ENCODE data around the gene KCNJ13. TPM values are rescaled to one million over a fixed set of nuclear protein-coding genes. Genes with fewer than 3 reads are reported as not detected.
"Not testable (repeated sequence)": the region's sequence is repeated elsewhere in the genome, so short reads cannot be mapped to it uniquely, and the experiment has no call there.

The KCNJ13 gene
- total RNA-seq, 1 experiment from 2014 or later = 2.2 TPM

DNA sequence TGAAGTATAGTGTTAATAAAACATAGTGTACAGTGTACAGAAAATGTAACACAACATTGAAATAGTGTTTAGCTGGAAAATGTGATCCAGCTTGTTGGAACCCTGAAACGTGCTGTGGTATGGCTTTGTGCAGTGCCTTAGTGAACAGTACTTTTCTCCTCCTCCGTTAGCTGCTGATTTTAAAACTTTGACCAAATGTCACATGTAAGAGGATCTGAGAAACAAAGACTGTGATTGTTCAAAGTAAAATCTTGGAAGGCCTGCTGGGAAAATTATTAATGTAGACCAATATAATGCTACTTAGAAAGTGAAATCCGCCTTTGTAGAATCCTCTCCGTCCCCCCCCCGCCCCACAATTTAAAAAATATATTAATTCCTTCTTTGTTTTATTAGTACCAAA, 911 bp upstream of the KCNJ13 start:
- in situ Hi-C loops (cut with HindIII; ENCODE audit: low pct_unique_long_range_greater_than_20kb, low sequenced_read_pairs) = no loop called here

DNA sequence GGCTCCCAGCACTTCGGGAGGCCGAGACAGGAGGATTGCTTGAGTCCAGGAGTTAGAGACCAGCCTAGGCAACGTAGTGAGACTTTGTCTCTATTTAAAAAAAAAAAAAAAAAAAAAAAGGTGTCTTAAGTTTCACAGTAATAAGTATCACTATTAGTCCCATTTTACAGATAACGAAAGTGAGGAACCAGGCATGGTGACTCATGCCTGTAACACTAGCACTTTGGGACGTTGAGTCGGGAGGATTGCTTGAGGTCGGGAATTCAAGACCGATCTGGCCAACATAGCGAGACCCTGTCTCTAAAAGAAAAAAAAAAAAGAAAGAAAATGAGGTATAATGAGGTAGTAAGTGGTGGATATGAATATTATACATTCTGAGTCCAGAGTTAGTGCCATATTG, 2.5 kb downstream of the KCNJ13 start:
- in situ Hi-C loops (cut with HindIII; ENCODE audit: low pct_unique_long_range_greater_than_20kb, low sequenced_read_pairs) = no loop called here
- no peak for DNase-seq (ENCODE audit: low read depth, low spot score)

More for the DNA sequence above, 911 bp upstream of the KCNJ13 start:
- peak; percentile 88 for DNase-seq (ENCODE audit: low read depth, low spot score)

DNA sequence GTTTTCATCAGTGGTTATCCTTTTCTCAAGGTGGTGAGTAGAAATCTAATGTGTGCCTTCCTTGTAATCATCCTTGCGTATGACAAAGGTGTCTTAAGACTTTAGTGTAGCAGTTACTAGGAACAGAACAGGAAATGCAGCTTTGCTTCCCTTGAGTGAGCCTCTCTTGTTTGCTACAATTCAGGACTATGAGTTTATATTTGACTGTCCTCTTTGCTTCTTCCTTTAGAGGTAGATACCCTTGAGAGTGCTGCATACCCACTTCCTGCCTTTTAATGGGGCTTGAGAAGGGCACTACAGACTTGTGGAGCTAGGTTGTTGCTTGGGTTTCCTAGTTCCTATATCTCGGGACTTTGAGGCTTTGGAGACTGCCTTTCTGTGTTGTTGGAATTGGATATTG, 3.8 kb downstream of the KCNJ13 start:
- in situ Hi-C loops (cut with HindIII; ENCODE audit: low pct_unique_long_range_greater_than_20kb, low sequenced_read_pairs) = no loop called here
- DNase-seq (ENCODE audit: low read depth, low spot score) = peak; percentile 22

DNA sequence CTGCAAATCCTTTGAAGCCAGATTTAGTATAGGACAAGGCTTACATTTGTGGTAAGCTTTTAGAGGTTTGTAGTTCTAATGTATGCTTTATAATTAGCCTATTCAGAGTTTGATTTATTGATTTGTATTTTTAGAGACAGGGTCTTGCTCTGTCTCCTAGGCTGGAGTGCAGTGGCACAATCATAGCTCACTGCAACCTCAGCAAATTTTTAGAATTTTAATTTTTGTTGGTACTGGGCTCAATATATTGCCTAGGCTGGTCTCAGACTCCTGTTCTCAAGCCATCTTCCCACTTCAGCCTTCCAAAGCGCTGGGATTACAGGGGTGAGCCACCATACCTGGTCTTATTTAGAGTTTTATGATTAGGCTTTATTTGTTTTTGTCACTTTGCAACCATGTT, 4.5 kb downstream of the KCNJ13 start:
- in situ Hi-C loops (cut with HindIII; ENCODE audit: low pct_unique_long_range_greater_than_20kb, low sequenced_read_pairs) = no loop called here
- no peak for DNase-seq (ENCODE audit: low read depth, low spot score)

DNA sequence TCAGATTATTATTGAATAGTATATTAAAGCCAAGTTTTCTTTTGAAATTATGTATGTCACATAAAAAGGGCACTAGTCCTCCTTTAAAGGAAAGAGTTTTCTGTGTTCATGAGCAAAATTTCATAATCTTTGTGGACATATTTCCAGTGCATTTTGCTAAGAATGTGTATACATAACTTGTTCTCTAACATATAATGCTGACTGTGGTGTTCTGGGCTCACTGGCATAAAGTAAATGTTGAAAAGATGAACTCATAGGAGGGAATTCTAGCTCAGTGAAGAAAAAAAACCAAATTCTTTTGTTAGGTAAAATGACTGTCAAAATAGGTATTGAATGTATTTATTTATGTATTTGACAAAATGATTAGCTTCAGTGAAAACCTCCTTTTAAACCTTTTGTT, 6.2 kb downstream of the KCNJ13 start:
- no peak for DNase-seq (ENCODE audit: low read depth, low spot score)
- in situ Hi-C loops (cut with HindIII; ENCODE audit: low pct_unique_long_range_greater_than_20kb, low sequenced_read_pairs) = no loop called here

DNA sequence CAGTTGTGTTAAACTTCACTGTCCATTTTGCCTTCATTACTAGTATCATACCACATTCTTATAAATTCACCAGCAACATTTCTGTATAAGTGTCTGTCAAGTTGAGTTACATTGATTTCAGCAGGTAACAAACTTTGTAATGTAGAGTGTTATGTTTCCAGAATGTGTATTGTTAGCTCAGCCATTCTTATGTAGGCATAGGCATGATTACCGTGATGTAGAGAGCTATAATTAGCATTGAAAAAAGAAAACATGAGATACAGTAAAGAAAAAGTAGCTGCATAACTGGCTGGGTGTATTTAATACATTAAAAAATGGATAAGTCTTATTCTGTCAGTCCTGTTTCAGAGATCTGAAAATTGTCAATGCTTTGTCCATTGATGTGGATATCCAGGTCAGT, 8.5 kb downstream of the KCNJ13 start:
- in situ Hi-C loops (cut with HindIII; ENCODE audit: low pct_unique_long_range_greater_than_20kb, low sequenced_read_pairs) = no loop called here
- no peak for DNase-seq (ENCODE audit: low read depth, low spot score)

DNA sequence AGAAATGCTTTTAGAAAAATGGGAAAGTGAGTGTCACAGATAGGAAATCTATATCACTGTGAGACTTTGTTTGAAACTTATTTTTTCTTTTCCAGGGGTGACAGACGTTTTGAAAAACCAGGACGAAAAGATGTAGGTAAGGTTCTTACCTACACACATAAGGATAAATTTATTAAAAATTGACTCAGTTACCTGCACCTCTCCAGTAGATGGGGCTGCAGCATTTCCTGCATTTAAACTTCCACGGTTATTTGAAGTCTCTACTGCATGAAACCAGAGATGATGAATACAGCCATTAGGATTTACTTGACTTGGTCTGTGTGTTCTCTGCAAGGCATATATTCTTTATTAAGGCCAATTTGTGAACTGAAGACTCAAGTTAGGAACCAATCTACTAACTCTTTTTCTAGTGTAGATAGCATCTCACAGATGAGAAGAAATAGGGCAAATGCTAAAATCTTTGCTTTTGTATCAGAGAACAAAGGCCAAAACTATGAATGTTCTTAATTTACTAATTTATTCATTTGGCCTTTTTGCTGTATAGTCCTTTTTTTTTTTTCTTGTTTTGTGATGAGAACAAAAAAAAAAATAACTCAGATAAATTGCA, 15.0 kb downstream of the KCNJ13 start:
- in situ Hi-C loops (cut with HindIII; ENCODE audit: low pct_unique_long_range_greater_than_20kb, low sequenced_read_pairs) = no loop called here
- peak; percentile 64 for DNase-seq (ENCODE audit: low read depth, low spot score)

DNA sequence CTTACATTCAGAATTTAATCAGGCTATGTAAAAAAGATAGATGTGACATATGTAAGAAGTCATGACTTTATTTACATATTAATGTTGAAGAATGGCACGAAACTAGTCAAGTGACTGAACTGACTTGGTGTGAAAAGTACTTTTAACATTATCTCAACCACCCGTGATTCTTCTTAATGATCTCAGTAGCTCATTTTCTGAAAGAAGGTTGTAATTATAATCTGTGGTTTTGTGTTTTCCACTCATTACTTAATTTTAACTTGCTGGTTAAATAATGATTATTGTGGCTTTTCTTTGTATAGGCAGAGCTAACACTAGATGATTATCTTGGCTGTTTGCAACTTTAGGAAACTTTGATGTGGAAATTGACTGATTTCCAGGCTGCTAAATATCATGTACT, 18.5 kb downstream of the KCNJ13 start:
- in situ Hi-C loops (cut with HindIII; ENCODE audit: low pct_unique_long_range_greater_than_20kb, low sequenced_read_pairs) = no loop called here
- DNase-seq (ENCODE audit: low read depth, low spot score) = no peak

DNA sequence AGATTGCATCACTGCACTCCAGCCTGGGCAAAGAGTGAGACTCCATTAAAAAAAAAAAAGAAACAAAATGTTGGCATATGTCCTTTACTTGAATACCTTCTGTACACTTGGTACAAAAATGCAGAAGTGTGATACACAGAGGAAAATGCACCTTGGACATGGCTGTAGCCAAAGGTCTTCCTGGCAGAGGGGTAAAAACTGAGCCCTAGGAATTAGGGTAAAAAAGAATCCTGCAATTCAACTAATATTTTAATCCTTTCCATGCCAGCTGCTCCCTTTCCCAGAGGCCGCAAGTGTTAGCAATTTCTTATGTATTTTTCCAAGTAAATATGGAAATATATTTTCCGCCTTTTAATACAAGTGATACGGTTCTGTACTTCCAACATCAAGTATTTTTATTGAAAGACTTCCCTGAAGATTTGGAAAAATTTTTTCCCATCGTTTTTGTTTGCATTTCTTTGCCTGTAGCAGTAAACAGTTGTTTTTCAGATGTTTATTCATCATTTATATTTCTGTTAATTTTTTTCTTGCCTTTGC, 26.2 kb downstream of the KCNJ13 start:
- DNase-seq (ENCODE audit: low read depth, low spot score) = no peak
- in situ Hi-C loops (cut with HindIII; ENCODE audit: low pct_unique_long_range_greater_than_20kb, low sequenced_read_pairs) = no loop called here

DNA sequence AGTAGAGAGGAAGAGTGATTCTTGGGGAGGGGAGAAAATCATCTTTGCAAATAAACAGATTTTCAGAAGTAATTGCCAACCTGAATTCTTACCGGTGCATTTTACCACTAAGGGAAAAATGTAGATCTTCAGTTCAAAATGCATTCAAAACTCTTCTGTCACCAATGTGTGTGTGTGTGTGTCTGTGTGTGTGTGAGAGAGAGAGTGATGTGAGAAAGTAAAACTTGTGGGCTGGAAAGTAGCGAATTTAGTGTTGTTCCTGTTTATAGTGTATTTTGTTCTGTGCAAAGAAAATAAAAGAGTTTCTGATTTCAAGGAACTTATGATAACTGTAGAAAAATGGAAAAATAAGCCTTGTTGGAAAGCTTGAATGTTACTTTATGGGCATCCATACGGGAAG, 27.0 kb downstream of the KCNJ13 start:
- in situ Hi-C loops (cut with HindIII; ENCODE audit: low pct_unique_long_range_greater_than_20kb, low sequenced_read_pairs) = no loop called here
- DNase-seq (ENCODE audit: low read depth, low spot score) = no peak

DNA sequence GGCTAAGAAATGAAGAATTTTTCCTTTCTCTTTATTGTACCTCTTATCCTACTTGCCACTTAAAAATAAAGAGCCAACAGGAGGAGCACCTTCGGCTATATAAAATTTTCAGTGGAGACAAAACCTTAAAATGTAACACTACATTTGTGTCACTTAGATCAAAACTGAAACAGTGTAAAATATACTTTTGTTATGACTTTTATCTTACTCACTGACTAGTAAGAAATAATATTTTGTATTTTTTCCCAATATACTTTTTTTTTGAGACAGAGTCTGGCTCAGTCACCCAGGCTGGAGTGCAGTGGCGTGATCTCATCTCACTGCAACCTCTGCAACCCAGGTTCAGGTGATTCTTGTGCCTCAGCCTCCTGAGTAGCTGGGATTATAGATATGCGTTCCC, 28.3 kb downstream of the KCNJ13 start:
- no peak for DNase-seq (ENCODE audit: low read depth, low spot score)
- in situ Hi-C loops (cut with HindIII; ENCODE audit: low pct_unique_long_range_greater_than_20kb, low sequenced_read_pairs) = no loop called here

DNA sequence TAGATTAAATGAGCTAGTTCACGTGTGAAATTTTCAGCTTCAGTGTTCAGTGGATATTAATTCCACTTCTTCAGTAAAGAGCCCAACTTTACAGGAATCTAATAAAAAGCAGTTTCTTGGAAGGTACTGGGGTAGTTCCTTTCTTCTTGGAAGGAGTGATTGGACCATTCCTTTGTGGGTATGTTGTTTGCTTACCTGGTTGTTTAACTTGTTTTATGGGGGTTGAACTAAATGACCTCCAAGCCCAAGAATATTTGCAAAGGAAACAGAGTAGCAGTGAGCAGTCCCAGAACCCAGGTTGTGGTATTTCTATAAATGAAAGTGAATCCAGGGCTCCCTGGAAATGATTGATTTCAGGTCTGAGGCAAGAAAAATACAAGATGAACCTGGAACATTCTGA, 31.4 kb downstream of the KCNJ13 start:
- in situ Hi-C loops (cut with HindIII; ENCODE audit: low pct_unique_long_range_greater_than_20kb, low sequenced_read_pairs) = no loop called here
- DNase-seq (ENCODE audit: low read depth, low spot score) = no peak

DNA sequence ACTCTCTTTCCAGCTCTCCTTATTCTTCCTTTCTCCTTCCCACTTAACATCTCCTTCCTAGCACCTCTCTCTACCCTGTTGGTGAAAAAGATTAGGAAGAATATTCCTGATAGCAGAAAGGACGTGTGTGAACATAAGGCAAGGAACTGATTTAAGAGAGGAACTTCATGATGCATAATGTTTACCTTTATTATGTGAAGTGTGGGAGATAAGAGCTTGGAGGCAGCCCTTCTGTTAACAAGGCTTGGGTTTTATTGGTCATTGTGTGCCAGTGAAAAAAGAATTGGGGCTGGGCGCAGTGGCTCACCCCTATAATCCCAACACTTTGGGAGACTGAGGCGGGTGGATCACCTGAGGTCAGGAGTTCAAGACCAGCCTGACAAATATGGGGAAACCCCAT, 34.4 kb downstream of the KCNJ13 start:
- in situ Hi-C loops (cut with HindIII; ENCODE audit: low pct_unique_long_range_greater_than_20kb, low sequenced_read_pairs) = no loop called here

DNA sequence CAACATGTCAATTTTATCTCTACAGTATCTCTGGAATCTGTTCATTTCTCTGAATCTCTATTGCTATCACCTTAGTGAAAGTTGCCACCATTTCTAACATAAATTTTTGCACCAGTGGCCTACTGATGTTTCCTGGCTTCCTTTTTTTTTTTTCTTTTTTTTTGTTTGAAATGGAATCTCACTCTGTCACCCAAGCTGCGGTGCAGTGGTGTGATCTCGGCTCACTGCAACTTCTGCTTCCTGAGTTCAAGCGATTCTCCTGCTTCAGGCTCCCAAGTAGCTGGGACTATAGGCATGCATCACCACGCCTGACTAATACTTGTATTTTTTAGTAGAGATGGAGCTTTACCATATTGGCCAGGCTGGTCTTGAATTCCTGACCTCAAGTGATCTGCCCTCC, 35.1 kb downstream of the KCNJ13 start:
- DNase-seq (ENCODE audit: low read depth, low spot score) = no peak
- in situ Hi-C loops (cut with HindIII; ENCODE audit: low pct_unique_long_range_greater_than_20kb, low sequenced_read_pairs) = no loop called here

More for the DNA sequence above, 34.4 kb downstream of the KCNJ13 start:
- no peak for DNase-seq (ENCODE audit: low read depth, low spot score)

DNA sequence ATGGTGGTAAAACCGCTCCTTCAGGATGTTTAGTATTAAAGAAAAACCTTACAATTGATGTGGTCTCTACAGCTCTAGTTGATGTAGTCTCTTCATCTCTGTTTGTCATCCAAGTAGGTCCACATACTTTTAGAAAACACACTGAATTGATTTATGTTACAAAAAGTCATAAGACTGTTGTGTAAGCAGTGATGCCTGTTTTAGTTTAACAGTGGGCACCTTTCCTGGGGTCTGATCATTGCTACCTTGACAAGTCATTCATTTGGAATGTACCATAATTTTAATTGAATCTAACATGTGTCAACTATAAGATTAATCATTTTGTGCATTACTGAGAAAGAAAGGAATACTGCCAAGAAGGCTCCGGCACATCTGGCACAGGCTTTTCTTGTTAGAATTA, 44.9 kb downstream of the KCNJ13 start:
- DNase-seq (ENCODE audit: low read depth, low spot score) = no peak
- in situ Hi-C loops (cut with HindIII; ENCODE audit: low pct_unique_long_range_greater_than_20kb, low sequenced_read_pairs) = no loop called here

DNA sequence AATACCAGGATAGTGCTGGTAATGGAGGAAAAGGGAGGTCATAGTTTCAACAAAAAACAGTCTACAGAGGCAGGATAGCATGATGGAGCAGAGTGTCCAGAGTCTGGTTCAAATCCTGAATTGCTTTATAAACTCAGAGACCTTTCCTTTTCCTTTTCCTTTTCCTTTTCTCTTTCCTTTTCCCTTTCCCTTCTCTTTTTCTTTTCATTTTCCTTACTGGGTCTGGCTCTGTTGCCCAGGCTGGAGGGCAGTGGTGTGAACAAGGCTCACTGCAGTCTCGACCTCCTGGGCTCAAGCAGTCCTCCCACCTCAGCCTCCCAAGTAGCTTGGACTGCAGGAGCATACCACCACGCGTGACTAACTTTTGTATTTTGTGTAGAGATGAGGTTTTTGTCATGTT, 47.6 kb downstream of the KCNJ13 start:
- no peak for DNase-seq (ENCODE audit: low read depth, low spot score)
- in situ Hi-C loops (cut with HindIII; ENCODE audit: low pct_unique_long_range_greater_than_20kb, low sequenced_read_pairs) = no loop called here

DNA sequence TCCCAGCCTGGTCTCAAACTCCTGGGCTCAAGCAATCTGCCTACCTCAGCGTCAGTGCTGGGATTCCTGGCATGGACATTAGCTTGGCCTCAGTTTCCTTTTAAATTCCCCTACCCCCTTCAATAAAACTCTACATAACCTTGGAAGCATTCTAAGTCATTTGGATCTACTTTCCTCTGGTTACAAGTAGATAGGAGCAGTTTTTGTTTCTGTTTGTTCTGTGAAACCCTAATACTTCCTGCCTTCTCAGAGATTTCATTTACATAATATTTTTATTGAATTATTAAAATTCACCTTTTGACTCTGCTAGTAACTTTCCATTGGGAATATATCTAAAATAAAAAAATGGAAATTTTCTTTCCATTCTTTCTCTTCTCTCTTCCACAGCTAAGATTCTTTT, 53.3 kb downstream of the KCNJ13 start:
- in situ Hi-C loops (cut with HindIII; ENCODE audit: low pct_unique_long_range_greater_than_20kb, low sequenced_read_pairs) = no loop called here
- DNase-seq (ENCODE audit: low read depth, low spot score) = no peak

DNA sequence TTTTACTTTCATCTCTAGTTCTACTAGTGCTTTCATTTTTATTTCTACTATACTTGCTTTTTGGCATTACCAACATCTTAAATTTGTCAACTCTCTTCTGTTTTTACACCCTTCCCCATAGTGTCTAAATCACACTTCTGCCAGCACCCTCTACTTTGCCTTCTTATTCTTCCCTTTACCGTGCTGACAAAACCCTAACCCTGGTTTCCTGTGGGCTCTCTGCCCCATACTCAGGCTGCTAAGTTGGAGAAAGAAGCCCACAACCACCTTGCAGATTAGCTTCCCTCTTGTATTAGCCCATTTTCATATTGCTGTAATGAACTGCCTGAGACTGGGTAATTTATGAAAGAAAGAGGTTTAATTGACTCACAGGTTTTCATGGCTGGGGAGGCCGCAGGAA, 54.5 kb downstream of the KCNJ13 start:
- in situ Hi-C loops (cut with HindIII; ENCODE audit: low pct_unique_long_range_greater_than_20kb, low sequenced_read_pairs) = no loop called here

DNA sequence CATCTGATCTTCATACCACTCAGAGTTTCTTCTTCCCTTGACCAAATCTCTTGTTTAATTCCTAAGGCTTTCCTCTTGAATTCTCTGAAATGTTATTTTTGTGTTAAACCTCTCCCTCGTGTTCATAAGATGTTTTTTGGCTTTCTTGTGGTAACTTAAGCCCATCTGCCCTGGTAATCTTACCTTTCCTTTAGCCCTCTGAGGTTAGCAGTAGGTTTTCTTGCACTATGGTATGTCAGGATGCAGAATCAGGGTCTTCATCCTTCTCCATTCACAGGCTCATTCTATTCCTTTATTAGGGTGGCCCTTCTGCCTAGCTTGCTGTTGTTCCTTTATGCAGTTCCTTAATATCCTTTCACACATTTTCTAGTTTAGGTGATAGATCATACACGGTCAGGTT, 55.1 kb downstream of the KCNJ13 start:
- DNase-seq (ENCODE audit: low read depth, low spot score) = no peak
- in situ Hi-C loops (cut with HindIII; ENCODE audit: low pct_unique_long_range_greater_than_20kb, low sequenced_read_pairs) = no loop called here

More for the DNA sequence above, 54.5 kb downstream of the KCNJ13 start:
- DNase-seq (ENCODE audit: low read depth, low spot score) = no peak

DNA sequence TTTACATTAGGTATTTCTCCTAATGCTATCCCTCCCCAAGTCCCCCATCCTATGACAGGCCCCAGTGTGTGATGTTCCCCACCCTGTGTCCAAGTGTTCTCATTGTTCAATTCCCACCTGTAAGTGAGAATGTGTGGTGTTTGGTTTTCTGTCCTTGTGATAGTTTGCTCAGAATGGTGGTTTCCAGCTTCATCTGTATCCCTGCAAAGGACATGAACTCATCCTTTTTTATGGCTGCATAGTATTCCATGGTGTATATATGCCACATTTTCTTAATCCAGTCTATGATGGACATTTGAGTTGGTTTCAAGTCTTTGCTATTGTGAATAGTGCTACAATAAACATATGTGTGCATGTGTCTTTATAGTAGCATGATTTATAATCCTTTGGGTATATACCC, 56.3 kb downstream of the KCNJ13 start:
- DNase-seq (ENCODE audit: low read depth, low spot score); in situ Hi-C loops (cut with HindIII; ENCODE audit: low pct_unique_long_range_greater_than_20kb, low sequenced_read_pairs): not testable (repeated sequence)

Data from SK-MEL-5 (cell line).